WTC11 (cell line): ENCODE results near the gene ATM. TPM values are rescaled to one million over a fixed set of nuclear protein-coding genes. Genes with fewer than 3 reads are reported as not detected.

Source experiments
- ATAC-seq: fragments of 200-7000 bp; cut with Tn5 transposase; 2 replicates; pipeline ENCODE4 v1.10.0; 2021; ENCODE audit warnings: mild to moderate bottlenecking, moderate library complexity
- CTCF ChIA-PET: fragments of 300-600 bp; sonication (Branson Sonifier 250); formaldehyde crosslinking; loops from one replicate; lab custom pipeline; 2021; ENCODE audit warnings: antibody characterized with exemption; lab: Charles Lee
- POLR2A ChIA-PET: fragments of 350-600 bp; sonication (Branson Sonifier 250); formaldehyde crosslinking; loops from one replicate; lab custom pipeline; 2021; ENCODE audit warnings: antibody characterized with exemption; lab: Charles Lee
- DNase-seq: peaks from one replicate; pipeline ENCODE4 v3.0.0; 2021; ENCODE audit warnings: low spot score
- H3K27ac Mint-ChIP-seq: 2 replicates; pipeline ENCODE4 v1.8.0; 2021; ENCODE audit warnings: mixed read lengths
- H3K27me3 Mint-ChIP-seq: 2 replicates; pipeline ENCODE4 v1.8.0; 2021; ENCODE audit warnings: low read depth, mild to moderate bottlenecking, moderate library complexity, mixed read lengths
- H3K36me3 Mint-ChIP-seq: 2 replicates; pipeline ENCODE4 v1.8.0; 2021; ENCODE audit warnings: mixed read lengths
- H3K4me1 Mint-ChIP-seq: 2 replicates; pipeline ENCODE4 v1.8.0; 2022; ENCODE audit warnings: mixed read lengths
- H3K4me3 Mint-ChIP-seq: 2 replicates; pipeline ENCODE4 v1.8.0; 2021; ENCODE audit warnings: mild to moderate bottlenecking, moderate library complexity, mixed read lengths
- H3K9me3 Mint-ChIP-seq: 2 replicates; pipeline ENCODE4 v1.8.0; 2021; ENCODE audit warnings: mixed read lengths
- ESRRA ChIP-seq: sonication (generic); formaldehyde crosslinking; IDR thresholded peaks from 2 replicates; pipeline ENCODE4 v1.8.1; 2022; ENCODE audit warnings: mild to moderate bottlenecking, missing genetic modification reagents, borderline replicate concordance
- FOXP1 ChIP-seq: sonication (generic); formaldehyde crosslinking; IDR thresholded peaks from 2 replicates; pipeline ENCODE4 v1.8.0; 2022; ENCODE audit warnings: missing genetic modification reagents, mild to moderate bottlenecking, moderate library complexity, borderline replicate concordance
- NFE2L1 ChIP-seq: sonication (generic); formaldehyde crosslinking; IDR thresholded peaks from 2 replicates; pipeline ENCODE4 v1.8.1; 2023; ENCODE audit warnings: missing genetic modification reagents
- NR1H2 ChIP-seq: sonication (generic); formaldehyde crosslinking; IDR thresholded peaks from 2 replicates; pipeline ENCODE4 v1.9.0; 2021; ENCODE audit warnings: mild to moderate bottlenecking, moderate library complexity, missing genetic modification reagents
- NR2C2 ChIP-seq: sonication (generic); formaldehyde crosslinking; IDR thresholded peaks from 2 replicates; pipeline ENCODE4 v1.8.0; 2022; ENCODE audit warnings: mild to moderate bottlenecking, missing genetic modification reagents
- NR3C1 ChIP-seq: sonication (generic); formaldehyde crosslinking; conservative IDR thresholded peaks from 2 replicates; pipeline ENCODE4 v1.8.1; 2023; ENCODE audit warnings: low read depth, mild to moderate bottlenecking, missing genetic modification reagents
- OVOL2 ChIP-seq: fragments of 250-450 bp; sonication (Bioruptor Pico); IDR thresholded peaks from 2 replicates; pipeline ENCODE4 v1.9.0; 2021; ENCODE audit warnings: mild to moderate bottlenecking, borderline replicate concordance
- SOX15 ChIP-seq: fragments of 250-450 bp; sonication (Bioruptor Pico); IDR thresholded peaks from 2 replicates; pipeline ENCODE4 v1.9.0; 2021; ENCODE audit warnings: mild to moderate bottlenecking
- SP1 ChIP-seq: sonication (generic); formaldehyde crosslinking; conservative IDR thresholded peaks from 2 replicates; pipeline ENCODE4 v1.8.1; 2022; ENCODE audit warnings: missing genetic modification reagents
- ZNF121 ChIP-seq: sonication (generic); formaldehyde crosslinking; IDR thresholded peaks from 2 replicates; pipeline ENCODE4 v1.8.0; 2023; ENCODE audit warnings: missing genetic modification reagents
- ZNF138 ChIP-seq: sonication (generic); formaldehyde crosslinking; conservative IDR thresholded peaks from 2 replicates; pipeline ENCODE4 v1.8.1; 2022; ENCODE audit warnings: mild to moderate bottlenecking, moderate library complexity, missing genetic modification reagents
- ZNF671 ChIP-seq: fragments of 250-450 bp; sonication (Bioruptor Pico); IDR thresholded peaks from 2 replicates; pipeline ENCODE4 v1.8.0; 2021; ENCODE audit warnings: mild to moderate bottlenecking
- total RNA-seq: library from RNA; stranded (reverse); gene quantifications from 3 replicates; pipeline ENCODE4 v1.2.3, GENCODE V29; 2021
- TF ChIP-seq, protein P1 (sequence below): sonication (generic); formaldehyde crosslinking; IDR thresholded peaks from 2 replicates; pipeline ENCODE4 v1.8.0; 2023; ENCODE audit warnings: missing genetic modification reagents, mild to moderate bottlenecking, borderline replicate concordance
- TF ChIP-seq, protein P2 (sequence below): sonication (generic); formaldehyde crosslinking; IDR thresholded peaks from 2 replicates; pipeline ENCODE4 v1.8.1; 2023; ENCODE audit warnings: mild to moderate bottlenecking, missing genetic modification reagents, moderate library complexity
- TF ChIP-seq, protein P3 (sequence below): fragments of 250-450 bp; sonication (Bioruptor Pico); IDR thresholded peaks from 2 replicates; pipeline ENCODE4 v2.1.2; 2022; ENCODE audit warnings: mild to moderate bottlenecking, moderate library complexity
- TF ChIP-seq, protein P4 (sequence below): sonication (generic); formaldehyde crosslinking; IDR thresholded peaks from 2 replicates; pipeline ENCODE4 v1.8.1; 2023; ENCODE audit warnings: mild to moderate bottlenecking, moderate library complexity, missing genetic modification reagents
- TF ChIP-seq, protein P5 (sequence below): sonication (generic); formaldehyde crosslinking; IDR thresholded peaks from 2 replicates; pipeline ENCODE4 v1.8.0; 2022; ENCODE audit warnings: mild to moderate bottlenecking, missing genetic modification reagents
- TF ChIP-seq, protein P6 (sequence below): sonication (generic); formaldehyde crosslinking; IDR thresholded peaks from 2 replicates; pipeline ENCODE4 v1.8.0; 2023; ENCODE audit warnings: mild to moderate bottlenecking, missing genetic modification reagents
- TF ChIP-seq, protein P7 (sequence below): sonication (generic); formaldehyde crosslinking; IDR thresholded peaks from 2 replicates; pipeline ENCODE4 v1.8.0; 2023; ENCODE audit warnings: missing genetic modification reagents

The ATM gene
- total RNA-seq, 1 experiment from 2014 or later = 49.5 TPM

DNA sequence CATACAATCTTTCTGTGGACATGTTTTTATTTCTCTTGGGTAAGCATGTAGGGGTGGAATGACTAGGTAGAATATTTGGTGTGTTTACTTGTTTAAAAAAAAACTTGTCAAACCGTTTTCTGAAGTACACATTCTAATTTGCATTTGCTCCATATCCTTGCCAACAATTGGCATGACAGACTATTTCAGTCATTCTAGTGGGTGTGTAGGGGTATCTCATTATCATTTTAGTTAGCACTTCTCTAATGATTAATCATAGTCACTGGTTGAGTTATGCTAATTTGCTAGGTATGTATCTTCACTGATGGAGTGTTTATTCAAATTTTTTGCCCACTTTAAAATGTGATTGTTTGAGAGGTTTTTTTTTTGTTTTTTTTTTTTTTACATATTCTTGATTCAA, 180.2 kb downstream of the ATM start:
- TF ChIP-seq ZNF671 (CRISPR knock-in tag) (no peak), ESRRA (CRISPR knock-in tag) (no peak), ZNF138 (CRISPR knock-in tag) (no peak), SOX15 (CRISPR knock-in tag) (no peak), OVOL2 (CRISPR knock-in tag) (no peak), NR1H2 (no peak), NFE2L1 (CRISPR knock-in tag) (no peak), FOXP1 (CRISPR knock-in tag) (no peak), NR2C2 (no peak), NR3C1 (CRISPR knock-in tag) (no peak), ZNF121 (CRISPR knock-in tag) (no peak), SP1 (CRISPR knock-in tag) (no peak)
- TF ChIP-seq, protein P1, sequence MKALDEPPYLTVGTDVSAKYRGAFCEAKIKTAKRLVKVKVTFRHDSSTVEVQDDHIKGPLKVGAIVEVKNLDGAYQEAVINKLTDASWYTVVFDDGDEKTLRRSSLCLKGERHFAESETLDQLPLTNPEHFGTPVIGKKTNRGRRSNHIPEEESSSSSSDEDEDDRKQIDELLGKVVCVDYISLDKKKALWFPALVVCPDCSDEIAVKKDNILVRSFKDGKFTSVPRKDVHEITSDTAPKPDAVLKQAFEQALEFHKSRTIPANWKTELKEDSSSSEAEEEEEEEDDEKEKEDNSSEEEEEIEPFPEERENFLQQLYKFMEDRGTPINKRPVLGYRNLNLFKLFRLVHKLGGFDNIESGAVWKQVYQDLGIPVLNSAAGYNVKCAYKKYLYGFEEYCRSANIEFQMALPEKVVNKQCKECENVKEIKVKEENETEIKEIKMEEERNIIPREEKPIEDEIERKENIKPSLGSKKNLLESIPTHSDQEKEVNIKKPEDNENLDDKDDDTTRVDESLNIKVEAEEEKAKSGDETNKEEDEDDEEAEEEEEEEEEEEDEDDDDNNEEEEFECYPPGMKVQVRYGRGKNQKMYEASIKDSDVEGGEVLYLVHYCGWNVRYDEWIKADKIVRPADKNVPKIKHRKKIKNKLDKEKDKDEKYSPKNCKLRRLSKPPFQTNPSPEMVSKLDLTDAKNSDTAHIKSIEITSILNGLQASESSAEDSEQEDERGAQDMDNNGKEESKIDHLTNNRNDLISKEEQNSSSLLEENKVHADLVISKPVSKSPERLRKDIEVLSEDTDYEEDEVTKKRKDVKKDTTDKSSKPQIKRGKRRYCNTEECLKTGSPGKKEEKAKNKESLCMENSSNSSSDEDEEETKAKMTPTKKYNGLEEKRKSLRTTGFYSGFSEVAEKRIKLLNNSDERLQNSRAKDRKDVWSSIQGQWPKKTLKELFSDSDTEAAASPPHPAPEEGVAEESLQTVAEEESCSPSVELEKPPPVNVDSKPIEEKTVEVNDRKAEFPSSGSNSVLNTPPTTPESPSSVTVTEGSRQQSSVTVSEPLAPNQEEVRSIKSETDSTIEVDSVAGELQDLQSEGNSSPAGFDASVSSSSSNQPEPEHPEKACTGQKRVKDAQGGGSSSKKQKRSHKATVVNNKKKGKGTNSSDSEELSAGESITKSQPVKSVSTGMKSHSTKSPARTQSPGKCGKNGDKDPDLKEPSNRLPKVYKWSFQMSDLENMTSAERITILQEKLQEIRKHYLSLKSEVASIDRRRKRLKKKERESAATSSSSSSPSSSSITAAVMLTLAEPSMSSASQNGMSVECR (CRISPR knock-in tag) = no peak
- TF ChIP-seq, protein P2, sequence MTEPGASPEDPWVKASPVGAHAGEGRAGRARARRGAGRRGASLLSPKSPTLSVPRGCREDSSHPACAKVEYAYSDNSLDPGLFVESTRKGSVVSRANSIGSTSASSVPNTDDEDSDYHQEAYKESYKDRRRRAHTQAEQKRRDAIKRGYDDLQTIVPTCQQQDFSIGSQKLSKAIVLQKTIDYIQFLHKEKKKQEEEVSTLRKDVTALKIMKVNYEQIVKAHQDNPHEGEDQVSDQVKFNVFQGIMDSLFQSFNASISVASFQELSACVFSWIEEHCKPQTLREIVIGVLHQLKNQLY = no peak
- TF ChIP-seq, protein P3, sequence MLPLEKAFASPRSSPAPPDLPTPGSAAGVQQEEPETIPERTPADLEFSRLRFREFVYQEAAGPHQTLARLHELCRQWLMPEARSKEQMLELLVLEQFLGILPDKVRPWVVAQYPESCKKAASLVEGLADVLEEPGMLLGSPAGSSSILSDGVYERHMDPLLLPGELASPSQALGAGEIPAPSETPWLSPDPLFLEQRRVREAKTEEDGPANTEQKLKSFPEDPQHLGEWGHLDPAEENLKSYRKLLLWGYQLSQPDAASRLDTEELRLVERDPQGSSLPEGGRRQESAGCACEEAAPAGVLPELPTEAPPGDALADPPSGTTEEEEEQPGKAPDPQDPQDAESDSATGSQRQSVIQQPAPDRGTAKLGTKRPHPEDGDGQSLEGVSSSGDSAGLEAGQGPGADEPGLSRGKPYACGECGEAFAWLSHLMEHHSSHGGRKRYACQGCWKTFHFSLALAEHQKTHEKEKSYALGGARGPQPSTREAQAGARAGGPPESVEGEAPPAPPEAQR (CRISPR knock-in tag) = no peak
- TF ChIP-seq, protein P4, sequence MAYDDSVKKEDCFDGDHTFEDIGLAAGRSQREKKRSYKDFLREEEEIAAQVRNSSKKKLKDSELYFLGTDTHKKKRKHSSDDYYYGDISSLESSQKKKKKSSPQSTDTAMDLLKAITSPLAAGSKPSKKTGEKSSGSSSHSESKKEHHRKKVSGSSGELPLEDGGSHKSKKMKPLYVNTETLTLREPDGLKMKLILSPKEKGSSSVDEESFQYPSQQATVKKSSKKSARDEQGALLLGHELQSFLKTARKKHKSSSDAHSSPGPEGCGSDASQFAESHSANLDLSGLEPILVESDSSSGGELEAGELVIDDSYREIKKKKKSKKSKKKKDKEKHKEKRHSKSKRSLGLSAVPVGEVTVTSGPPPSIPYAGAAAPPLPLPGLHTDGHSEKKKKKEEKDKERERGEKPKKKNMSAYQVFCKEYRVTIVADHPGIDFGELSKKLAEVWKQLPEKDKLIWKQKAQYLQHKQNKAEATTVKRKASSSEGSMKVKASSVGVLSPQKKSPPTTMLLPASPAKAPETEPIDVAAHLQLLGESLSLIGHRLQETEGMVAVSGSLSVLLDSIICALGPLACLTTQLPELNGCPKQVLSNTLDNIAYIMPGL = no peak
- TF ChIP-seq, protein P5, sequence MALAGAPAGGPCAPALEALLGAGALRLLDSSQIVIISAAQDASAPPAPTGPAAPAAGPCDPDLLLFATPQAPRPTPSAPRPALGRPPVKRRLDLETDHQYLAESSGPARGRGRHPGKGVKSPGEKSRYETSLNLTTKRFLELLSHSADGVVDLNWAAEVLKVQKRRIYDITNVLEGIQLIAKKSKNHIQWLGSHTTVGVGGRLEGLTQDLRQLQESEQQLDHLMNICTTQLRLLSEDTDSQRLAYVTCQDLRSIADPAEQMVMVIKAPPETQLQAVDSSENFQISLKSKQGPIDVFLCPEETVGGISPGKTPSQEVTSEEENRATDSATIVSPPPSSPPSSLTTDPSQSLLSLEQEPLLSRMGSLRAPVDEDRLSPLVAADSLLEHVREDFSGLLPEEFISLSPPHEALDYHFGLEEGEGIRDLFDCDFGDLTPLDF = no peak
- TF ChIP-seq, protein P6, sequence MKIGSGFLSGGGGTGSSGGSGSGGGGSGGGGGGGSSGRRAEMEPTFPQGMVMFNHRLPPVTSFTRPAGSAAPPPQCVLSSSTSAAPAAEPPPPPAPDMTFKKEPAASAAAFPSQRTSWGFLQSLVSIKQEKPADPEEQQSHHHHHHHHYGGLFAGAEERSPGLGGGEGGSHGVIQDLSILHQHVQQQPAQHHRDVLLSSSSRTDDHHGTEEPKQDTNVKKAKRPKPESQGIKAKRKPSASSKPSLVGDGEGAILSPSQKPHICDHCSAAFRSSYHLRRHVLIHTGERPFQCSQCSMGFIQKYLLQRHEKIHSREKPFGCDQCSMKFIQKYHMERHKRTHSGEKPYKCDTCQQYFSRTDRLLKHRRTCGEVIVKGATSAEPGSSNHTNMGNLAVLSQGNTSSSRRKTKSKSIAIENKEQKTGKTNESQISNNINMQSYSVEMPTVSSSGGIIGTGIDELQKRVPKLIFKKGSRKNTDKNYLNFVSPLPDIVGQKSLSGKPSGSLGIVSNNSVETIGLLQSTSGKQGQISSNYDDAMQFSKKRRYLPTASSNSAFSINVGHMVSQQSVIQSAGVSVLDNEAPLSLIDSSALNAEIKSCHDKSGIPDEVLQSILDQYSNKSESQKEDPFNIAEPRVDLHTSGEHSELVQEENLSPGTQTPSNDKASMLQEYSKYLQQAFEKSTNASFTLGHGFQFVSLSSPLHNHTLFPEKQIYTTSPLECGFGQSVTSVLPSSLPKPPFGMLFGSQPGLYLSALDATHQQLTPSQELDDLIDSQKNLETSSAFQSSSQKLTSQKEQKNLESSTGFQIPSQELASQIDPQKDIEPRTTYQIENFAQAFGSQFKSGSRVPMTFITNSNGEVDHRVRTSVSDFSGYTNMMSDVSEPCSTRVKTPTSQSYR = no peak
- TF ChIP-seq, protein P7, sequence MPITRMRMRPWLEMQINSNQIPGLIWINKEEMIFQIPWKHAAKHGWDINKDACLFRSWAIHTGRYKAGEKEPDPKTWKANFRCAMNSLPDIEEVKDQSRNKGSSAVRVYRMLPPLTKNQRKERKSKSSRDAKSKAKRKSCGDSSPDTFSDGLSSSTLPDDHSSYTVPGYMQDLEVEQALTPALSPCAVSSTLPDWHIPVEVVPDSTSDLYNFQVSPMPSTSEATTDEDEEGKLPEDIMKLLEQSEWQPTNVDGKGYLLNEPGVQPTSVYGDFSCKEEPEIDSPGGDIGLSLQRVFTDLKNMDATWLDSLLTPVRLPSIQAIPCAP (CRISPR knock-in tag) = no peak
- CTCF ChIA-PET = no interaction called here
- DNase-seq (no peak), ATAC-seq (no peak)
- Mint-ChIP-seq H3K36me3 (no peaks in the 10 kb centered on the region), H3K4me3 (no peak overlapping the region), H3K9me3 (no peaks in the 10 kb centered on the region), H3K4me1 (no peaks in the 10 kb centered on the region), H3K27ac (no peak overlapping the region), H3K27me3 (no peaks in the 10 kb centered on the region)
- POLR2A ChIA-PET = no interaction called here
